ELR (cell line): Measurements from ENCODE around the gene EYA2.

Experiments
- DNase-seq: peaks from one replicate; pipeline ENCODE4 v3.0.0-alpha.2; 2015; ENCODE audit warnings: low read depth

EYA2 gene

GRCh38 chr20:47007826-47008655 is 113.4 kb downstream of the EYA2 start:
- no peak for DNase-seq

DNA sequence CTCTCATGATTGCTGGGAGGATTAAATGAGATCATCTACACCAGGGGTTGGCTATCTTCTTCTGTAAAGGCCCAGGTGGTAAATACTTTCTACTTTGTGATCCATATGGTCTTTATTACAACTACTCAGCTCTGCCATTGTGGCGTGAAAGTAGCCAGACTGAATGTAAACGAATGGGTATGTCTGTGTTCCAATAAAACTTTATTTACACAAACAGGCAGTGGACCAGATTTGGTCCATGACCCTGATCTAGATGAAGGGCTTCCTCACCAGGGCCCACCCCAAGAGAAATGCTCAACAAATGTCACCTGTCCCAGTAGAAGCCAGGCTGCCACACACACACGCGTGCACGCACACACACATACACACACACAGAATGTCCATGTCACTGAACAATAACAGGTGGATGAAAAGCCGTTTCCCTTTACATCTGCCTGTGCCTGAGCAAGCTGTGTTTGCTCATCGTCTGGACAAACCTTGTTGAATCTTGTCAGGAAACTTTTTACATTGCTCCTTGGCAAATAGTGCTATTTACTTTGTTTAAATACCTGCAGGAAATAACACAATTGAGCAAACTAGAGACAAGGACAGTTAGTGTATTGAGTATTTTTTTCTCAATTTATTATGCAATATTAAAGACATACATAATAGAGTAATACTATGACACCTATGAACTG is 114.3 kb downstream of the EYA2 start:
- no peak for DNase-seq

DNA sequence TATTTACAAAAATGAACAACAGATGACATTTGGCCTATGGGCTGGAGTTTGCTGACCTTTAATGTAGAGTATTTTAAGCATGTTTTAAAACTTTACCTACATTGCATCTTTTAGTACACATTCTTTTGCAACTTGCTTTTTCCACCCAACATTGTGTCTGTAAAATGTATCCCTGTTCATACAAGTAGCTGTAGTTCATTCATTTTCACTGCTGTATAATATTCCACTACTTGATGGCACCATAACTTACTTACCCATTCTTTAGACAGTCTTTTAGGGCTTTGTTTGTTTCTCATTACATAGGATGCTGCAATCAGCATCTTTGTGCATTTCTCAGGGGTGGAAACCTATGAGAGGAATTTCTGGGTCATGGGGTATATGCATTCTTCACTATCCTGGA is 115.1 kb downstream of the EYA2 start:
- DNase-seq = no peak

- DNase-seq = no peak
Measured at GRCh38 chr20:47011984-47012383, 117.3 kb downstream of the EYA2 start.

DNA sequence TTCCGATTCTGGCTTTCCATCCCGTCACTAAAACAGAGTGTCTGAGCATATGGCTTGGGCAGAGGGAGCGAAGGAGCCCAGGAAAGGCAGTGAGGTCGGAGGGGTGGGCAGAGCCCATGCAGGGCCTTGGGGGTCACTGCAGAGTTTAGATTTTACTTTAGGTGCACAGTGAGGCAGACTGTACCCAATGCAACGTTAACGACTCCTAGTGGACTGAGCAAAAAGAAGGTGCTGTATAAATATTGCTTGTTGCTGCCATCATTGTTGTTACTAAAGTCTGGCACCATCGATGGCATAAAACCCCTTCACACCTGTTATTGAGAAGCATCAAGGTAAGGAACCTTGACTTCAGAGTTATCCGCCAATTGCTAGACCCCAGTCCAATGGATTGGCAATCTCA is 119.0 kb downstream of the EYA2 start:
- no peak for DNase-seq

DNA sequence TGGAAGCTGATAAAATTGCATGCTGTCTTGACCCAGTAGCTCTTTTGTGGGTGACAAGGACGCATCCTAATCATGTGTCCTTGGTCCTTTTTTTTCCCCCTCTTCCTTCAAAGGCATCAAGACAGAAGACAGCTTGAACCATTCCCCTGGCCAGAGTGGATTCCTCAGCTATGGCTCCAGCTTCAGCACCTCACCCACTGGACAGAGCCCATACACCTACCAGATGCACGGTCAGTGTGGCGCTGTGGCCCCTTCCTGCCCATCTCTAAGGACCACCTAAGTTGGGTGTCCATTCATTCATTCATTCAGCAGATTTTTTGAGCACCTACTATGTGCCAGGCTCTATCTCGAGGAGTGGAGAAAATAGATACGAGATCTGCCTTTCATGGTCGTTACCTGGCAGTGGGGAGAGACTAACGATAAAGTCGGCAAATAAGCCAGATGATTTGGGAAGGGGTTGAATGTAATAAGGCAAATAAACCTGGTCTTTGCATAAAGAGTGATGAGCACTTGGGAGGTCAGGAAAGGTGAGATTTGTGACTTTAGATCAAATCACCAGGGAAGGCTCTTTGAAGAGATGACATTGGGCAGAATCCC is 121.5 kb downstream of the EYA2 start:
- DNase-seq = no peak

GRCh38 chr20:47018381-47018780 is 123.7 kb downstream of the EYA2 start:
- no peak for DNase-seq

- DNase-seq = no peak
Measured at GRCh38 chr20:47019121-47019824, 124.6 kb downstream of the EYA2 start.

DNA sequence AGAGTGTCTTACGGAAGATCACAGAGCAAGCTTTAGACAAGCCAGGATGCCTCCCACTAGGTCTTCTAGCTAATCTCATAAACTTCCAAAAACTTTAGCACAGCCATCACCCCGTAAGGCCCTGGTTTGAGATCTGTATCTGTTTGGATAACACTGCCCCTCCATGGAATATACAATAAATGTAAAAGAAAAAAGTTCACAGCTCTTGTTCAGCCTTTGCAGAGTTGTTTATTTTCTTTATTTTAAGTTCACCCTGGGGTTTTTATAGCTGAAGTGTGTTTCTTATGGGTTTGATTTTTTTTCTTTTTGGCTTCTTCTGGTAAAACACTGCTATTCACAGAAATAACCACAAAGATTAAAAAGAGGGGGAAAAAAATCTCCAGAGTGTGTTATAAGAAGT is 125.6 kb downstream of the EYA2 start:
- DNase-seq = no peak

GRCh38 chr20:47021850-47022249 is 127.2 kb downstream of the EYA2 start:
- no peak for DNase-seq

- no peak for DNase-seq
Measured at GRCh38 chr20:47024461-47024937, 129.9 kb downstream of the EYA2 start.

DNA sequence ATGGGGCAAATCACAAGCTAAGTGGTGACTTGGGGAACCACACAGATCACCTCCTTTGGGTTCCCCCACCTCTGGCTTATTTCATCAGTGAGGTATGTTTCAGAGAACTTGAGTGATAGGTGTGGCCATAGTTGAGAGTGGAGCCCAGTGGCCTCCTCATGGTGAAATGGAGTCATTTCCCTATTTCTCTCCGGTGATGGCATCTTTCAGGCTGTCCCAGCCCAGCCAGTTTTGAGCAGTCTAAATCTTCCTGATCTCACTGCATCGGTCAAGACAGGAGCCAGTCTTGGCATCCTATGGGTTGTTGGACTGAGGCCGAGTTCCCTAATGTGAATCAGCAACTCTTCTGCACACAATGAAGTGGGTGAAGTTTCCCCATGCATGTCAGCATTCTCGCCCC is 132.4 kb downstream of the EYA2 start:
- DNase-seq = no peak

DNA sequence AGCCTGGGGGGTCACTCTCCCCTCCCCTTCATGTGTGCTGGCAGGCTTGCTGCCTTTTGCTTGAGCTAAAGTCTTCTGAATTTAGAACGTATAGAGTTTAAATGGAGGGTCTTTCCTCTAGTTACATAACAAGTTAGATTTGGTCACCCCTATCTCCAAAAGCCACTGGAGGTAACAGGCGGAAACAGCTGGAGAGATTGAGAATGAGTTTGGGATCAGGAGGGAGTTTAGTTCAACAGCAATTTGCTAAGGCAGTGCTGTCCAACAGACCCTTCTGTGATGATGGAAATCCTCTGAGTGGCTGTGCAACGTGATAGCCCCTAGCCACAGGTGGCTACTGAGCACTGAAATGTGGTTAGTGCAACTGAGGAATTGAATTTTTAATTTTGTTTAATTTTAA is 132.8 kb downstream of the EYA2 start:
- no peak for DNase-seq

DNA sequence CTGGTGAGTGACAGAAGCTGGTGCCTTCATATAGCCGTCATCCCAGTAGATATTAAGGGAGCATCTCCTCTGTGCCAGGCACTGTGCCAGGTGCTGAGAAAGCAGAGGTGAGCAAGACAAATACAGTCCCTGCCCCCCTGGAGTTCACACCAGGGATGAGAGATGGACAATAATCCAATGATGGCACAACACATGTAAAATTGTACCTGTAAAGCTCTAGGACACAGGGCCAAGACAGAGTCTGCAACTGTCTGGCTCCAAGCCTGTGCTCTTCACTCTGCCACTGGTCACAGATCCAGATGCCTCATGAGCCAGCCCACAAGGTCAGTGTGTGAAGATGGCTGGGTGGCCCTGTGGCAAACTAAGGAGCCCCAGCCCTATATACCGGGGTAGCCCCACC is 133.8 kb downstream of the EYA2 start:
- DNase-seq = no peak

GRCh38 chr20:47029845-47030244 is 135.2 kb downstream of the EYA2 start:
- no peak for DNase-seq

GRCh38 chr20:47030271-47030810 is 135.7 kb downstream of the EYA2 start:
- no peak for DNase-seq

GRCh38 chr20:47031004-47031403 is 136.4 kb downstream of the EYA2 start:
- DNase-seq = no peak

DNA sequence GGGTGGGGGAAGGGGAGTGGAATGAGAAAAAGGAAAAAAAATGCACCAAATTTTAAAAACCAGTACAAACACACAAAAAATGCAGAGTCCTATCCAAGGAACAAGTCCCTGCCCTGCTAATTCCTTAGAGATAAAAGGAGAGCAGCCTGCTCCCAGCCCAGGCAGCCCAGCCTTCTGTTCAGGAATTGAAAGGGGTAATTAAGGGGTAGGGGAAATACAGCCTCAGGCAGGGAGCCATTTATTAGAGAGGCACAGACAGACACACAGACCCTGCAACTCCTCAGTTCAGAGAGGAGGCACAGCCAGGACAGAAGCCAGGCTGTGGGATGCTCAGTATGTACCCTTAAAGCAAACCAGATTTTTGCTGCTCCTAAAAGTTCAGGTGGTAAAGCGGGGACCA is 137.2 kb downstream of the EYA2 start:
- no peak for DNase-seq

- no peak for DNase-seq
Measured at GRCh38 chr20:47032933-47033578, 138.4 kb downstream of the EYA2 start.

DNA sequence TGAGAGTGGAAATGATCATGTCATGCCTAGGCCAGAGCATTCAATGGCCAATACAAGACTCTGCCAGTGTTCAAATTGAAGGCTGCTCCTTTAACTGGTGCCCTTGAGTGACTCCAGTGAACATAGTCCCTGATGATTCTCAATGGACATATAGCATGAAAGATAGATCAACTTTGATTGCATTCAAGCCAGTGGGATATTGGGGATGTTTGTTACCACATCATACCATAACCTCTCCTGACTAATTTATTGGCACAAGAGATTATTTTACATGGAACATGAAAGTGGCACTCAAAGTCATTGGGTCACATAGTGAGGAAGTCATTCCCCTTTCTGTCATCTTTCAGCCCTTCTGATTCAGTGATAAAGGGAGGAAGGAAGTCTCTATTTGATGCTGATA is 139.0 kb downstream of the EYA2 start:
- no peak for DNase-seq

GRCh38 chr20:47035026-47035590 is 140.5 kb downstream of the EYA2 start:
- no peak for DNase-seq
